Naive B cell (primary cell): Measurements from ENCODE around the gene CCL7. TPM values are rescaled to one million over a fixed set of nuclear protein-coding genes. Genes with fewer than 3 reads are reported as not detected.

Experiments
- ATAC-seq, 2 donors: fragments of 150-1000 bp; cut with Tn5 transposase; 2 replicates each; pipeline ENCODE4 v1.10.0; 2021; ENCODE audit warnings: low read depth in 2 of 2, mild to moderate bottlenecking in 2 of 2, moderate library complexity in 2 of 2
- DNase-seq: peaks from one replicate; pipeline ENCODE4 v3.0.0; 2022
- H3K27ac Mint-ChIP-seq, 6 donors: one replicate each; pipeline ENCODE4 v1.8.0; 2020 to 2022; ENCODE audit warnings: mild to moderate bottlenecking in 6 of 6, mixed read lengths in 6 of 6, moderate library complexity in 5 of 6, inconsistent platforms in 2 of 6
- H3K27me3 Mint-ChIP-seq, 3 donors: one replicate each; pipeline ENCODE4 v1.8.0; 2021 to 2022; ENCODE audit warnings: mixed read lengths in 3 of 3, mild to moderate bottlenecking in 1 of 3
- H3K36me3 Mint-ChIP-seq, 2 donors: one replicate each; pipeline ENCODE4 v1.8.0; 2020 to 2022; ENCODE audit warnings: mixed read lengths in 2 of 2, inconsistent platforms in 1 of 2, mild to moderate bottlenecking in 1 of 2
- H3K4me1 Mint-ChIP-seq, 3 donors: one replicate each; pipeline ENCODE4 v1.8.0; 2020 to 2022; ENCODE audit warnings: mixed read lengths in 3 of 3, inconsistent platforms in 1 of 3, mild to moderate bottlenecking in 1 of 3, moderate library complexity in 1 of 3
- H3K4me3 Mint-ChIP-seq, 8 donors: one replicate each; pipeline ENCODE4 v1.8.0; 2020 to 2022; ENCODE audit warnings: mild to moderate bottlenecking in 8 of 8, mixed read lengths in 8 of 8, moderate library complexity in 8 of 8, inconsistent platforms in 2 of 8
- H3K9me3 Mint-ChIP-seq, 7 donors: one replicate each; pipeline ENCODE4 v1.8.0; 2020 to 2022; ENCODE audit warnings: mixed read lengths in 7 of 7, mild to moderate bottlenecking in 5 of 7, inconsistent platforms in 2 of 7, moderate library complexity in 1 of 7
- polyA plus RNA-seq, 6 donors: library from polyadenylated mRNA; unstranded; fragments of 300-500 nt; fragmentation: Illumina TruSeq; gene quantifications; one replicate each; pipeline ENCODE4 v1.2.3, GENCODE V29; 2021; ENCODE audit warnings: low read depth in 6 of 6

Gene CCL7
- polyA plus RNA-seq, 6 donors from 2014 or later = not detected

DNA sequence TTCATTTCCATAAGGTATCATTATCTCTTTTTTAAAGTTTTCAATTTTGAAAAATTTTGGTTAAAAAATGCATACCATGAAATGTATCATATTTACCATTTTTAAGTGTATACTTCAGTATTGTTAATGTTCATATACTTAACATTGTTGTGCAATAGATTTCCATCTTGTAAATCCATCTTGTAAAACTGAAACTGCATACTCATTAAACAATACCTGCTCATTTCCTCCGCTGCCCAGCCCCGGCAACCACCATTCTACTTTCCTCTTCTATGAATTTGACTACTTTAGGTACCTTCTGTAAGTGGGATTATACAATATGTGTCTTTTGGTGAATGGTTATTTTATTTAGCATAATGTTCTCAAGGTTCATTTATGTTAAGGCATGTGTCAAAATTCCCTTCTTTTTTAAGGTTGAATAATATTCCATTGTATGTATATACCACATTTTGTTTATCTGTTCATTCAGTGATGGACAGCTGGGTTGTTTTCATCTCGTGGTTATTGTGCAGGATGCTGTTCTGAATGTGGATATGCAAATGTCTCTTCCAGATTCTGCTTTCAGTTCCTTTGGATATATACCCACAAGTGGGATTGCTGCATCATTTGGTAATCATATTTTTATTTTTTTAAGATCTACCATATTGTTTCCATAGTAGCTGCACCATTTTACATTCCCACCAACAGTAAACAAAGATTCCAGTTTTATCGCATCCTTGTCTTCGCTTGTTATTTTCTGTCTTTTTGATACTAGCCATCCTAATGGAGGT lies 8.3 kb upstream of the CCL7 start:
- Mint-ChIP-seq H3K27ac (no peak overlapping the region), H3K9me3 (peaks cover 0 to 2% (median 0%) of the 10 kb centered on the region in 7 donors), H3K27me3 (peaks cover 31 to 45% (median 32%) of the 10 kb centered on the region in 3 donors), H3K4me3 (no peak overlapping the region), H3K36me3 (no peaks in the 10 kb centered on the region), H3K4me1 (no peaks in the 10 kb centered on the region)
- ATAC-seq (no peak), DNase-seq (no peak)

DNA sequence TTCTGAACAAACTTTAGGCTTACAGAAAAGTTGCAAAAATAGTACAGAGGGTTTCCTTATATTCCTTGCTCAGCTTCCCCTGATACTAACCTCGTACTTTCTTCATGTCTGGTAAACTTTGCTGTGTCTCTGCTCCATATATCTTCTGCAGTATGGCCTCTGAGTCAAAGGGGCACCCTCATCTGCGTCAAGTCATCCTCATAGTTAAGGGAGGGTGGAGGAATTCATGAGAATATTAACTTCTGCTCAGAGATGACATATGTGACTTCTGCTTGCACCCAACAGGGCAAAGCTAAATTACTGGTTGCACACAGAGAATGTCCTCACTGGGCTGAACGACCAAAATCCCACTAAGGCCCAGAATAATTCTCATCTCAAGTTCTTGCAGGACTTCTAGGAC lies 4.3 kb upstream of the CCL7 start:
- Mint-ChIP-seq H3K27ac (no peak overlapping the region), H3K4me1 (no peaks in the 10 kb centered on the region), H3K9me3 (no peaks in the 10 kb centered on the region), H3K4me3 (no peak overlapping the region), H3K36me3 (no peaks in the 10 kb centered on the region), H3K27me3 (peaks cover 21 to 65% (median 40%) of the 10 kb centered on the region in 3 donors)
- DNase-seq = no peak
- no peak for ATAC-seq

DNA sequence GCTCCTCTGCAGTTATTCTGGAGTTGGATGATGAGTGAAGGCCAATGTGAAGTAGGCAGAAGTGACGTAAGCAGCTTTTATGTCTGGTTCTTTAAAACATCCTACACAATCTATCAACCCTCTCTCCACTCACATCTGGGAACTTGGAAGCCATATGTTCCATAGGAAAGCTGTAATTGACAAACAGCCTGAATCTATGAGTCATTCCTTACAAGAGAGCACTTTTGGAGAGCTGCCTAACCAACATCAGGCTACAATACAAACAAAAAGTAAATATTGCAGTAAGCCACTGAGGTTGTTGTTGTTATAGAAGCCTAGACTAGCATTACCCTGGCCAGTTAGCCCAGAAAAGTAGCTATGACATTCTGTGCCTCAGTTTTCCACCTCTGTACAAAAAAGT lies 5.9 kb downstream of the CCL7 start:
- DNase-seq (no peak), ATAC-seq (no peak)
- H3K27ac Mint-ChIP-seq = no peak overlapping the region
- no peaks in the 10 kb centered on the region for H3K4me1 Mint-ChIP-seq
- H3K36me3 Mint-ChIP-seq = peaks cover 0 to 7% of the 10 kb centered on the region in 2 donors
- peaks cover 54 to 76% (median 74%) of the 10 kb centered on the region in 3 donors for H3K27me3 Mint-ChIP-seq
- no peak overlapping the region for H3K4me3 Mint-ChIP-seq
- peaks cover 0 to 1% (median 0%) of the 10 kb centered on the region in 7 donors for H3K9me3 Mint-ChIP-seq

DNA sequence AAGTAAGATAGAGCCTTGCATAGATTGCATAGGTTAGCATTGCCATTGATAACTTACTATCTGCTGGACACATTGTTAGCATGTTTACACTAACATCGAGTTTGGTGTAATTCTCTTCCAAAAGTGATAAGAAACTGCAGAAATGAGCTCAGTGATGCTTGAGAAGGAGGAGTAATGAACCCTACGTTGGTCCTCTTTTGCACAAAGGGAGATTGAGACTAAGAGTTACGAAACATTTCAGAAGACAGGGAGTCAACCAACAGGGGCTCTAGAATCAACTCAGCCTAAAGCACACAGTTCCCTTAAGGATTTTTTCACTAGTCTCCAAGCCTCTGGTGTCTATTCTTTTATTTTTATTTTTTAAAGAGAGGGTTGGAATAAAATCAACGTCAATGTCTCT lies 6.8 kb downstream of the CCL7 start:
- Mint-ChIP-seq H3K27me3 (peaks cover 47 to 77% (median 65%) of the 10 kb centered on the region in 3 donors), H3K36me3 (peaks cover 0 to 7% of the 10 kb centered on the region in 2 donors), H3K9me3 (peaks cover 0 to 1% (median 0%) of the 10 kb centered on the region in 7 donors), H3K4me3 (no peak overlapping the region), H3K27ac (no peak overlapping the region), H3K4me1 (no peaks in the 10 kb centered on the region)
- DNase-seq (no peak), ATAC-seq (no peak)

DNA sequence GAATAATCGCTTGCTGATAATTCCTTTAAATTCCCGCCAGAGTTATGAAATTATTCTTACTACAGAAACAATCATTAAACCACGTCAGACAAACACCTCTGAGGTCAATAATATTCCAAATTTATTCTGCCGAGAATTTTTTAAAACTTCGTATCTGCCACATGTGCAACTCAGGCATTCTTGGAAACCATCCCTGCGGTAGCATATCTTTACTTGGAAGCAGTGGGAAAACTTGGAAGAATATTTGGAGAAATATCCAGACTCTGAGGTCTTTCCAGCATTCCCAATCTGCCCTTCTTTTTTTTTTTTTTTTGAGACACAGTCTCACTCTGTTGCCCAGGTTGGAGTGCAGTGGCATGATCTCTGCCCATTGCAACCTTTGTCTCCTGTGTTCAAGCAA lies 13.6 kb downstream of the CCL7 start:
- Mint-ChIP-seq H3K27ac (no peak overlapping the region), H3K4me1 (no peaks in the 10 kb centered on the region), H3K36me3 (no peaks in the 10 kb centered on the region), H3K27me3 (peaks cover 47 to 68% (median 48%) of the 10 kb centered on the region in 3 donors), H3K4me3 (no peak overlapping the region), H3K9me3 (peaks cover 0 to 4% (median 0%) of the 10 kb centered on the region in 7 donors)
- ATAC-seq (no peak), DNase-seq (no peak)

DNA sequence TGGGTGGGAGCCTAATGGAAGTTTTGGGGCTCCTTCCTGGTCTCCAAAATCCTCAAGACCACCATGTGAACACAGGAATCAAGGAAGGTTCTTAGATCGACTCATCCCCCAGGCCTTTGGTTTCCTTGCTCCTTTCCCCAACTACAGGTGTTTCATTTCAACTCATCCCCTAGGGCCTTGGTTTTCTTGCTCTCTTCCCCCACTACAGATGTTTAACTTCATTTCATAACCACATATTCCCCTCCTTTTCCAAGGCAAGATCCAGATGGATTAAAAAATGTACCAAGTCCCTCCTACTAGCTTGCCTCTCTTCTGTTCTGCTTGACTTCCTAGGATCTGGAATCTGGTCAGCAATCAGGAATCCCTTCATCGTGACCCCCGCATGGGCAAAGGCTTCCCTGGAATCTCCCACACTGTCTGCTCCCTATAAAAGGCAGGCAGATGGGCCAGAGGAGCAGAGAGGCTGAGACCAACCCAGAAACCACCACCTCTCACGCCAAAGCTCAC lies 15.3 kb downstream of the CCL7 start, which contains the start of gene CCL11:
Gene CCL11, plus strand, starts transcription at position 457 of the 507 bp plus-strand sequence. CDS start 67 bp downstream, outside the sequence.
- H3K36me3 Mint-ChIP-seq = no peaks in the 10 kb centered on the region
- no peak for DNase-seq
- peaks cover 0 to 4% (median 0%) of the 10 kb centered on the region in 7 donors for H3K9me3 Mint-ChIP-seq
- no peaks in the 10 kb centered on the region for H3K4me1 Mint-ChIP-seq
- no peak for ATAC-seq
- no peak within 1 kb of the TSS for H3K27ac Mint-ChIP-seq
- peaks cover 45 to 65% (median 48%) of the 10 kb centered on the region in 3 donors for H3K27me3 Mint-ChIP-seq
- H3K4me3 Mint-ChIP-seq = peak within 1 kb of the TSS in 1 of 8 donors; percentile 17

DNA sequence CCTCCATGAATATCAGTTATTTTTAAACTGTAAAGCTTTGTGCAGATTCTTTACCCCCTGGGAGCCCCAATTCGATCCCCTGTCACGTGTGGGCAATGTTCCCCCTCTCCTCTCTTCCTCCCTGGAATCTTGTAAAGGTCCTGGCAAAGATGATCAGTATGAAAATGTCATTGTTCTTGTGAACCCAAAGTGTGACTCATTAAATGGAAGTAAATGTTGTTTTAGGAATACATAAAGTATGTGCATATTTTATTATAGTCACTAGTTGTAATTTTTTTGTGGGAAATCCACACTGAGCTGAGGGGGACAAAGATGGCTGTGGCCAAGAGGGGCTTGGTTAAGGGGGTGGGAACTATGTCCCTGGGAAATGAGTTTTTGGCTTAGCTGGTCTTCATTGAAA lies 17.9 kb downstream of the CCL7 start:
- Mint-ChIP-seq H3K4me3 (peak overlapping the region in 1 of 8 donors; percentile 45), H3K27me3 (peaks cover 46 to 55% (median 51%) of the 10 kb centered on the region in 3 donors), H3K9me3 (peaks cover 0 to 3% (median 0%) of the 10 kb centered on the region in 7 donors), H3K4me1 (no peaks in the 10 kb centered on the region), H3K27ac (no peak overlapping the region), H3K36me3 (no peaks in the 10 kb centered on the region)
- ATAC-seq (no peak), DNase-seq (no peak)

DNA sequence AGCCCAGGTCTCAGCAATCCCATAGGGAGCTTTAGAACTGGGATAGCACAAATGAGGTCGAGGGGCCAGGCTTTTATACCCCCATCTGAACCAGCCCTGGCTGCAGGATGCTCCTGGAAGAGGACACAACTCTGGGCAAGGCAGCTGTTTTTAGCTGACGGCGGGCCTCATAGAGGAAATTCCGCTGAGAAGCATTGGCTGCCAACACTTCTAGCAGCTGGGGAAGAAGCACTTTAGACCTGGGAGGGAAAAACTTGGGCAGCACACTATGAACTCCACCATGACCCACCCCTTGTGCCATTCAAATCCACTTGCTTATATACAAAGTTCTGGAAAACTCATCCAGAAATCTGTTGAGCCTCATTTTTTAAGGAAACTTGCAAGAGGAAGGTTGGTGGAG lies 20.6 kb downstream of the CCL7 start:
- Mint-ChIP-seq H3K9me3 (peaks cover 0 to 3% (median 0%) of the 10 kb centered on the region in 7 donors), H3K27me3 (peaks cover 37 to 49% (median 46%) of the 10 kb centered on the region in 3 donors), H3K27ac (no peak overlapping the region), H3K4me1 (no peaks in the 10 kb centered on the region), H3K36me3 (no peaks in the 10 kb centered on the region), H3K4me3 (no peak overlapping the region)
- DNase-seq (no peak), ATAC-seq (no peak)

DNA sequence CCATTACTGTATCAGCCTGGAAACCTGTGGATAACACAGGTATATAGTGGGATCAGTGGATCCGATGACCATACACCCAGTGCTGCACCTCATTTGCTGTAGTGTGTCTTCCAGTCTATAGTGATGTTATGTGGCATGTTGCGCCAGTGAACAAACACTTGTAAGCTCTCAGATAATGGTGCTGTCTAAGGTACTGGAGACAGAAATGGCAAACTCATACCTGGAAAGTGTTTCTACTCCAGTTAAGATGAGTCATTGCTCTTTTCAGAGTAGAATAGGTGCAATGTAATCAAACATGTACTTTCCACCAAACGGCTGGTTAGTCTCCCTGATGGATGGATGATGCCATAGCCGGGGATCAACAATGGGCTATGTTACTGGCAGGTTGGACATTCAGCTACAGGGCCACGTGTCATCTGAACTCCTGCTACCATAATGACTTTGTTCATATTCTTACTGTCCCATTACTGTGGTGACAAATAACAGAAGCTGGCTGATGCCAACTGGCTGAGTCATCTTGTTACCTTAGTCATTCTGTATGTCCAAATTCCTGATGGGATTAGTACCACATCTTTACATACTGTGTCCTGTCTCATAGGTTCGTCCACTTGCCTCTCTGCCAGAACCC lies 21.8 kb downstream of the CCL7 start:
- Mint-ChIP-seq H3K27ac (no peak overlapping the region), H3K36me3 (no peaks in the 10 kb centered on the region), H3K9me3 (peaks cover 0 to 3% (median 0%) of the 10 kb centered on the region in 7 donors), H3K4me3 (no peak overlapping the region), H3K4me1 (no peaks in the 10 kb centered on the region), H3K27me3 (peaks cover 34 to 41% (median 40%) of the 10 kb centered on the region in 3 donors)
- ATAC-seq (no peak), DNase-seq (no peak)

DNA sequence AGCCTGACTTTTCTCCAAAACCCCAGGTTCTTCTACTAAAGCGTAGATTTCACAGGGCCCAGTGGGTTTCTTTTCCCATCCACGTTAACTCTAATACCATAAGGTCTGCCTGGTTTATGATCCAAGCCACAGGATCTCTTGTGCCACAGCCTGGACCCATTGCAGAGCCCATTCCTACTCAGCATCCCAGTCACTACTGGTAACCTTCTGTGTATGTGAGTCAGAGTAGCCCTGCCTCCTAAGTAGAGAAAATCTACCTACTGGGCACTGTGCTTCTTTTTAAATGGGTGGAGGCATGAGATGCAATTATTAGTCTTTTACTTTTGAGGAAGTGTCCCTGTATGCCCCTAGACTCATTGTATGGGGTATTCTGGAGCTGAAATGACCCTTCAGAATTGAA lies 29.0 kb downstream of the CCL7 start:
- no peak overlapping the region for H3K27ac Mint-ChIP-seq
- H3K9me3 Mint-ChIP-seq = peaks cover 0 to 6% (median 2%) of the 10 kb centered on the region in 7 donors

DNA sequence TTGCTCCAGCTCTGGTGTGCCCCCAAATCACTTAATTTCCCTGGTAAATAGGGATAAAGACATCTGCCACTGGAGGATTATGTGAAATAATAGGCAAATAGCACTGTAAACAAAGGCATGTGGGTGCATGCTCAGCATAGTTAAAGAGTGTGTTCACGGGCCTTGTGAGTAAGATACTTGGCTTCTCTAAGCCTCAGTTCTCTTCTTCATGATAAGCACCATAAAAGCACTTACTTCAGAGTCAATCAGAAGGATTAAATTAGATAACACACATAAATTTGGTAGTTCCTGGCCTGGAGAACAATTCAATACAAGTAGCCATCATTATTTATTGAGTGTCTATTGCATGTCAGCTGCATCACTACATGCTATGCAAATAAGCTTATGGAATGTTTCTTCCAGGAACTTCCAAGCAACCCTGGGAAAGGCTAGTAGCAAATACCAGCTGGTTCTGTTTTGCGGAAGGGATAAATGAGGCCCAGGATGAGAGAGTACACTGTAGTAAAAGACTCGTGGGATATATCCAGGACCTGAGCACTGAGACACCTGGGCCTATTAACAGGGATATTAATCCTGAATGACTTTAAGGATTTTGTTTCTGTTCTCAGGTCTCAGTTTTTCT lies 30.0 kb downstream of the CCL7 start:
- H3K4me1 Mint-ChIP-seq = peaks cover 5 to 13% (median 13%) of the 10 kb centered on the region in 3 donors
- ATAC-seq (no peak), DNase-seq (no peak)
- no peak overlapping the region for H3K27ac Mint-ChIP-seq
- H3K9me3 Mint-ChIP-seq = peaks cover 0 to 6% (median 2%) of the 10 kb centered on the region in 7 donors
- no peak overlapping the region for H3K4me3 Mint-ChIP-seq
- peaks cover 0 to 3% of the 10 kb centered on the region in 2 donors for H3K36me3 Mint-ChIP-seq
- peaks cover 31 to 48% (median 42%) of the 10 kb centered on the region in 3 donors for H3K27me3 Mint-ChIP-seq

More for the DNA sequence above, 29.0 kb downstream of the CCL7 start:
- DNase-seq (no peak), ATAC-seq (no peak)
- peaks cover 0 to 3% of the 10 kb centered on the region in 2 donors for H3K36me3 Mint-ChIP-seq
- H3K27me3 Mint-ChIP-seq = peaks cover 23 to 39% (median 34%) of the 10 kb centered on the region in 3 donors
- peaks cover 5 to 13% (median 13%) of the 10 kb centered on the region in 3 donors for H3K4me1 Mint-ChIP-seq
- peak overlapping the region in 1 of 8 donors; percentile 40 for H3K4me3 Mint-ChIP-seq

DNA sequence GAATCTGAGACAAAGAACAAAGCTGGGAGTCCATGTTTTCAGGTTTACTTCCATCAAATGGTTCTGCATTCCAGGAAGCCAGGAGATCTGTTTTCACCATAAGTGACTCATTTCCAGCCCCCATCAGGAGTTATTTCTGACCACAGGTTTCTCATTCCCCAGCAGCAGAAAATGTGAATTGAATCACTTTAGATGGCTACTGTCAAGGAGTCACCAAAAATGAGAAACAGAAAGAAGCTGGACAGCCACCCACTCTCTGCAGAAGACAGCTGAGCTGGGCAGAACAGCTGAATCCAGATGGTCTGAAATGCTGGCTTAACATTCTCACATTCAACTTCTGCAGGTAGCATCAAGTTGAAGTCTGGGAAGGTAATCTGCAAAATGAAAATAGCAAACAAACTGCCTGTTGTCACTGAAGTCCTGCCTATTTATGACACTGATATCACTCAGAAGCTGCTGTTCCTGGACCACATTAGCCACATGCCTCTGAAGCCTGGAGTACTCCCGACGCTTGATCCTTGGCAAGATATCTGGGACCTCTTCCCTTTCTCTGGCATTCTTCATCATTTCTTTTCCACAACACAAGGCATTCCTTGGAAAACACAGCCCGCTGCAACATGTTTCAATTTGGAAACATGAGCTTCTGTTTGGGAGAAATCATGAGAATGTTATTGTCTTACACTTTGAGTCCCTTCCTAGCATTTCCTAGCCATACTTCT lies 30.8 kb downstream of the CCL7 start:
- H3K27ac Mint-ChIP-seq = no peak overlapping the region
- DNase-seq (no peak), ATAC-seq (no peak)
- H3K36me3 Mint-ChIP-seq = peaks cover 0 to 3% of the 10 kb centered on the region in 2 donors
- H3K27me3 Mint-ChIP-seq = peaks cover 31 to 50% (median 44%) of the 10 kb centered on the region in 3 donors
- H3K4me1 Mint-ChIP-seq = peaks cover 5 to 13% (median 13%) of the 10 kb centered on the region in 3 donors
- H3K4me3 Mint-ChIP-seq = no peak overlapping the region
- peaks cover 0 to 6% (median 2%) of the 10 kb centered on the region in 7 donors for H3K9me3 Mint-ChIP-seq

DNA sequence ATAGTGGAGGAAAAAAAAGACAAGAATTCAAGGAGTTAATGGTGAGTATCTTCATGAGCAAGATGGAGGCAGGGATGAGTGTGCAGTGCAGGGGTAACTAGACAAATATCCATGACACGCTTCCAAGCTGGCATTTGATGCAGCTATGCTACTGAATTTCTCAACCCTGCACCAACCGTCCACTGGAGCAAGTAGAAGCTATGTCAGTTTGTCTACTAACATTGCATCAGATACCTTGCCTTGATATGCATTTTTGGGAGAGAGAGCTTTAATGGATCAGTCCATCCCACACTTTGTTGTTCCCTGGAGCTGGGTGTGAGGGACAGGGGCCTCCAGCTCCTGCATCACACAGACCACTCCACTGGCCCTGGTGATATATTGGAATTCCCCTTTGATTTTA lies 32.0 kb downstream of the CCL7 start:
- H3K4me3 Mint-ChIP-seq = no peak overlapping the region
- peaks cover 0 to 6% (median 0%) of the 10 kb centered on the region in 7 donors for H3K9me3 Mint-ChIP-seq
- H3K27me3 Mint-ChIP-seq = peaks cover 36 to 50% (median 50%) of the 10 kb centered on the region in 3 donors
- ATAC-seq (no peak), DNase-seq (no peak)
- no peak overlapping the region for H3K27ac Mint-ChIP-seq
- H3K36me3 Mint-ChIP-seq = peaks cover 0 to 3% of the 10 kb centered on the region in 2 donors
- H3K4me1 Mint-ChIP-seq = peaks cover 5 to 13% (median 13%) of the 10 kb centered on the region in 3 donors
